HepG2 (cell line): Measurements from ENCODE around the gene MLLT10. TPM values are rescaled to one million over a fixed set of nuclear protein-coding genes. Genes with fewer than 3 reads are reported as not detected.
A peak's percentile ranks its signal among the peaks of the same experiment; 100 is the strongest.

ENCODE experiments used
- CSRNP1 ChIP-seq: sonication (generic); formaldehyde crosslinking; IDR thresholded peaks from 2 replicates; pipeline ENCODE4 v1.8.1; 2023; ENCODE audit warnings: mild to moderate bottlenecking, missing genetic modification reagents
- ETV5 ChIP-seq: IDR thresholded peaks from 2 replicates; pipeline ENCODE4 v1.6.1; 2018; ENCODE audit warnings: missing biosample characterization, missing genetic modification reagents, inconsistent platforms, borderline replicate concordance
- FOSL2 ChIP-seq: sonication (generic); formaldehyde crosslinking; IDR thresholded peaks from 2 replicates; pipeline ENCODE4 v1.4.0; 2020; ENCODE audit warnings: missing genetic modification reagents
- KLF15 ChIP-seq: sonication (generic); formaldehyde crosslinking; IDR thresholded peaks from 2 replicates; pipeline ENCODE4 v1.8.1; 2023; ENCODE audit warnings: borderline replicate concordance, mild to moderate bottlenecking, inconsistent platforms, missing genetic modification reagents, mixed read lengths
- MAX ChIP-seq: IDR thresholded peaks from 2 replicates; pipeline ENCODE4 v1.6.1; 2012; ENCODE audit warnings: inconsistent platforms
- MEIS2 ChIP-seq: sonication (generic); formaldehyde crosslinking; IDR thresholded peaks from 2 replicates; pipeline ENCODE4 v1.9.0; 2021; ENCODE audit warnings: mild to moderate bottlenecking, missing genetic modification reagents
- MXI1 ChIP-seq: IDR thresholded peaks from 3 replicates; pipeline ENCODE4 v1.6.1; 2012; ENCODE audit warnings: low read depth, low read length, inconsistent platforms, borderline replicate concordance
- PHF8 ChIP-seq: sonication (generic); formaldehyde crosslinking; IDR thresholded peaks from 2 replicates; pipeline ENCODE4 v1.5.0; 2020; ENCODE audit warnings: missing genetic modification reagents
- POLR2A ChIP-seq, 2 experiments: IDR thresholded peaks; 2 replicates each; pipeline ENCODE4 v1.6.1; 2011; ENCODE audit warnings: low read depth in 2 of 2, low read length in 2 of 2, mild to moderate bottlenecking in 1 of 2, moderate library complexity in 1 of 2; ENCODE audit not compliant: insufficient read depth in 1 of 2
- STAT5B ChIP-seq: sonication (generic); formaldehyde crosslinking; IDR thresholded peaks from 2 replicates; pipeline ENCODE4 v1.4.0; 2020; ENCODE audit warnings: missing genetic modification reagents
- TAF1 ChIP-seq: sonication (generic); formaldehyde crosslinking; IDR thresholded peaks from 2 replicates; pipeline ENCODE4 v1.4.0; 2020; ENCODE audit warnings: missing genetic modification reagents
- THYN1 ChIP-seq: sonication (generic); formaldehyde crosslinking; IDR thresholded peaks from 2 replicates; pipeline ENCODE4 v1.8.1; 2023; ENCODE audit warnings: low read depth, mild to moderate bottlenecking, moderate library complexity, missing genetic modification reagents, borderline replicate concordance
- ZFP1 ChIP-seq: IDR thresholded peaks from 2 replicates; pipeline ENCODE4 v1.6.1; 2016
- ZFP36L2 ChIP-seq: sonication (generic); formaldehyde crosslinking; IDR thresholded peaks from 2 replicates; pipeline ENCODE4 v1.4.0; 2020; ENCODE audit warnings: missing genetic modification reagents
- ZNF256 ChIP-seq: sonication (generic); formaldehyde crosslinking; conservative IDR thresholded peaks from 2 replicates; pipeline ENCODE4 v1.4.0; 2020; ENCODE audit warnings: missing genetic modification reagents
- ZNF530 ChIP-seq: sonication (generic); formaldehyde crosslinking; IDR thresholded peaks from 2 replicates; pipeline ENCODE4 v1.5.0; 2020; ENCODE audit warnings: low read depth, mild to moderate bottlenecking, missing genetic modification reagents
- ZNF556 ChIP-seq: sonication (generic); formaldehyde crosslinking; IDR thresholded peaks from 2 replicates; pipeline ENCODE4 v1.4.0; 2020; ENCODE audit warnings: mild to moderate bottlenecking, missing genetic modification reagents, borderline replicate concordance
- ZNF562 ChIP-seq: sonication (generic); formaldehyde crosslinking; IDR thresholded peaks from 2 replicates; pipeline ENCODE4 v1.8.0; 2022; ENCODE audit warnings: missing genetic modification reagents, borderline replicate concordance
- polyA plus RNA-seq, 8 experiments: library from polyadenylated mRNA; depleted of rRNA in 3 of 8; stranded (reverse) in 7 of 8; unstranded in 1 of 8; fragments of >200 nt; fragmentation: Illumina TruSeq in 4 of 8; extraction: Trizol in 4 of 8; gene quantifications; 2 replicates each; pipeline versions ENCODE4 v1.2.1 to v1.2.3, GENCODE V29; 2011 to 2016; ENCODE audit warnings: low read depth in 4 of 8, missing spikeins in 1 of 8, mixed read lengths in 1 of 8; ENCODE audit not compliant: insufficient read depth in 1 of 8
- total RNA-seq, 5 experiments: library from RNA; depleted of rRNA; stranded (reverse); fragments of >200 nt; fragmentation: Illumina TruSeq; extraction: Trizol; gene quantifications; 2 replicates each; pipeline ENCODE4 v1.2.3, GENCODE V29; 2016; ENCODE audit warnings: low read depth in 1 of 5
- TF ChIP-seq, protein P1 (sequence below): sonication (generic); formaldehyde crosslinking; IDR thresholded peaks from 2 replicates; pipeline ENCODE4 v1.5.0; 2020; ENCODE audit warnings: mild to moderate bottlenecking, missing genetic modification reagents, borderline replicate concordance
- TF ChIP-seq, protein P2 (sequence below), 2 experiments: sonication (generic) in 1 of 2; formaldehyde crosslinking in 1 of 2; IDR thresholded peaks; 2 replicates each; pipeline versions ENCODE4 v1.4.0 to v1.6.1; 2018 to 2020; ENCODE audit warnings: missing genetic modification reagents in 2 of 2, borderline replicate concordance in 1 of 2, low read depth in 1 of 2, mild to moderate bottlenecking in 1 of 2, missing biosample characterization in 1 of 2

The MLLT10 gene
- total and polyA plus RNA-seq, 2 of the 13 experiments (the other 11 are each of a cell fraction or from before 2014, with no cell fraction given) = 51.3 to 84.1 TPM

DNA sequence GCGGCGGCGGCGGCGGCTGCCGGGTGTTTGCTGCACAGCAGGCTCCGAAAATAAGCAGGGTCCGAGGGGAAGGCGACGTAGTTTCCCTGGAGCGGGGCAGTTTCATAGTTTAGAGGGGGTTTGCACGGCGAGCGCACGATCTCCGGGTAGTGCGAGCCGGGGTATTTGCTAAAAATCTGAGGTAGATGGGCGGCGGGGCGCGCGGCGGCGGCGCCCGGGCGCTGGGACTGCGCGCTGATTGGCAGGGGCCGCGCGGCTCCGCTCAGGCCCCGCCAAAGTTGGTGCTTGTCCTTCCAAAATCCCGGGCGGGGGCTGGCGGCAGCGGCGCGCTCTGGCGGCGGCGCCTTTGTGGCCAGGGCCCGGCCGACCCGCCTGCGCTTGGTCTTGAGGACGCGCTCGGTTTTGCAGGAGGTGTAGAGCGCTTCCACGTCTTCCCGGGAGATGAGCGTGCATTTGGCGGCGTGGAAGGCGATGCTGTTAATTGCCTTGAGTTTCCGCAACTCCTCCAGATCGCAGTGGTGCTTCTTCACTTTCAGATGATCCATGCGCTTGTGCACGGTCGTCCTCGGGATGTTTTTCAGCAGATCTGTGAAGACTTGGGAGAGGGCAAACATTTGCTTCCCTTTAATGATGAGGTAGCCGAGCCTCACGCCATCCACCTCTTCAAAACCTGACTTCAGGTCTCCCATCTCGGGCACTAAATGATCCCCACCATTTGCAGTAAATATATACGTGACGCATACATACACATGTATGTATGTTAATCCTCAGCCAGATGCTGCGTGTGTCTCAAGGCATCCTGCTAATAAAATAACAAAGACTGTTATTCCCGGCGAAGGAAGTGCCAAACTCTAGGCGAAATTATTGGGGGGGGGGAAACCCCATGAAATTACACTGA is 16.6 kb upstream of the MLLT10 start (continued):
- TF ChIP-seq MXI1 (0 out of 3 replicates have a peak, but pooled peaks have one; percentile 33), ZNF556 (CRISPR knock-in tag) (no peak), STAT5B (CRISPR knock-in tag) (no peak), ETV5 (CRISPR knock-in tag) (0 out of 2 replicates have a peak, but pooled peaks have one; percentile 27), ZFP36L2 (CRISPR knock-in tag) (no peak), PHF8 (CRISPR knock-in tag) (peak; percentile 18; the same call in 1 of the 2 replicates), ZFP1 (no peak), CSRNP1 (CRISPR knock-in tag) (0 out of 2 replicates have a peak, but pooled peaks have one; percentile 44), ZNF562 (CRISPR knock-in tag) (no peak), MEIS2 (CRISPR knock-in tag) (peak; percentile 67; the same call in 1 of the 2 replicates), ZNF256 (CRISPR knock-in tag) (no peak), MAX (peak; percentile 42; the same call in 1 of the 2 replicates), KLF15 (CRISPR knock-in tag) (no peak), TAF1 (peak; percentile 54; the same call in 1 of the 2 replicates), THYN1 (CRISPR knock-in tag) (no peak), ZNF530 (CRISPR knock-in tag) (no peak), POLR2A (IDR thresholded peaks at IDR 0.05; ENCODE audit: insufficient read depth in 1 of 2, low read depth in 2 of 2, low read length in 2 of 2) (0 out of 4 replicates have a peak, but pooled peaks of 1 of the 2 experiments have one; percentile 29), FOSL2 (CRISPR knock-in tag) (no peak)
- TF ChIP-seq, protein P1, sequence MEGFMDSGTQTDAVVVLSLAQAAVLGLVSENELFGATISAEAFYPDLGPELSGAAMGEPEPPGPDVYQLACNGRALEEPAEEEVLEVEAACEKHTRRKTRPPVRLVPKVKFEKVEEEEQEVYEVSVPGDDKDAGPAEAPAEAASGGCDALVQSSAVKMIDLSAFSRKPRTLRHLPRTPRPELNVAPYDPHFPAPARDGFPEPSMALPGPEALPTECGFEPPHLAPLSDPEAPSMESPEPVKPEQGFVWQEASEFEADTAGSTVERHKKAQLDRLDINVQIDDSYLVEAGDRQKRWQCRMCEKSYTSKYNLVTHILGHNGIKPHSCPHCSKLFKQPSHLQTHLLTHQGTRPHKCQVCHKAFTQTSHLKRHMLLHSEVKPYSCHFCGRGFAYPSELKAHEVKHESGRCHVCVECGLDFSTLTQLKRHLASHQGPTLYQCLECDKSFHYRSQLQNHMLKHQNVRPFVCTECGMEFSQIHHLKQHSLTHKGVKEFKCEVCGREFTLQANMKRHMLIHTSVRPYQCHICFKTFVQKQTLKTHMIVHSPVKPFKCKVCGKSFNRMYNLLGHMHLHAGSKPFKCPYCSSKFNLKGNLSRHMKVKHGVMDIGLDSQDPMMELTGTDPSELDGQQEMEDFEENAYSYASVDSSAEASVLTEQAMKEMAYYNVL (CRISPR knock-in tag) = peak; percentile 51; the same call in 1 of the 2 replicates
- TF ChIP-seq, protein P2, sequence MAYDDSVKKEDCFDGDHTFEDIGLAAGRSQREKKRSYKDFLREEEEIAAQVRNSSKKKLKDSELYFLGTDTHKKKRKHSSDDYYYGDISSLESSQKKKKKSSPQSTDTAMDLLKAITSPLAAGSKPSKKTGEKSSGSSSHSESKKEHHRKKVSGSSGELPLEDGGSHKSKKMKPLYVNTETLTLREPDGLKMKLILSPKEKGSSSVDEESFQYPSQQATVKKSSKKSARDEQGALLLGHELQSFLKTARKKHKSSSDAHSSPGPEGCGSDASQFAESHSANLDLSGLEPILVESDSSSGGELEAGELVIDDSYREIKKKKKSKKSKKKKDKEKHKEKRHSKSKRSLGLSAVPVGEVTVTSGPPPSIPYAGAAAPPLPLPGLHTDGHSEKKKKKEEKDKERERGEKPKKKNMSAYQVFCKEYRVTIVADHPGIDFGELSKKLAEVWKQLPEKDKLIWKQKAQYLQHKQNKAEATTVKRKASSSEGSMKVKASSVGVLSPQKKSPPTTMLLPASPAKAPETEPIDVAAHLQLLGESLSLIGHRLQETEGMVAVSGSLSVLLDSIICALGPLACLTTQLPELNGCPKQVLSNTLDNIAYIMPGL (CRISPR knock-in tag; IDR thresholded peaks at IDR 0.05; ENCODE audit: borderline replicate concordance in 1 of 2, low read depth in 1 of 2) = peak in 1 of 2 experiments; percentile 55; a peak in 2 of 4 replicates
